GM21447 (cell line): ENCODE measurements around the gene RGMB.
"Not testable (repeated sequence)": the region's sequence is repeated elsewhere in the genome, so short reads cannot be mapped to it uniquely, and the experiment has no call there.

ENCODE experiments used
- ATAC-seq: cut with Tn5 transposase; IDR thresholded peaks from one replicate; pipeline ENCODE4 v1.9.1; 2021; ENCODE audit not compliant: unreplicated experiment

The RGMB gene

GRCh38 chr5:98773464-98774191 is at the start of gene RGMB:
RGMB (plus strand) TSS chr5:98773663; CDS start chr5:98774071, 408 bp downstream.
- ATAC-seq, result peak; percentile 86

- ATAC-seq, result no peak
These were observed 47.2 kb upstream of the RGMB start for GRCh38 chr5:98726258-98726657.

GRCh38 chr5:98727686-98728085 is 45.8 kb upstream of the RGMB start:
- ATAC-seq, result no peak

GRCh38 chr5:98734646-98735045 is 38.8 kb upstream of the RGMB start:
- ATAC-seq, result no peak

GRCh38 chr5:98735806-98736507 is 37.5 kb upstream of the RGMB start:
- ATAC-seq, result no peak

- ATAC-seq, result no peak
These were observed 36.7 kb upstream of the RGMB start for GRCh38 chr5:98736753-98737152.

- ATAC-seq, result not testable (repeated sequence)
These were observed 36.0 kb upstream of the RGMB start for GRCh38 chr5:98737441-98737840.

GRCh38 chr5:98738481-98739149 is 34.8 kb upstream of the RGMB start:
- not testable (repeated sequence) for ATAC-seq

GRCh38 chr5:98741926-98742325 is 31.5 kb upstream of the RGMB start:
- ATAC-seq, result no peak

- no peak for ATAC-seq
These were observed 30.9 kb upstream of the RGMB start for GRCh38 chr5:98742396-98743073.

GRCh38 chr5:98748259-98748658 is 25.2 kb upstream of the RGMB start:
- ATAC-seq, result not testable (repeated sequence)

GRCh38 chr5:98749046-98749445 is 24.4 kb upstream of the RGMB start:
- ATAC-seq, result no peak

- peak; percentile 82 for ATAC-seq
These were observed 22.8 kb upstream of the RGMB start for GRCh38 chr5:98750693-98751092.

- ATAC-seq, result not testable (repeated sequence)
These were observed 21.1 kb upstream of the RGMB start for GRCh38 chr5:98752331-98752730.

GRCh38 chr5:98752801-98753200 is 20.7 kb upstream of the RGMB start:
- not testable (repeated sequence) for ATAC-seq

- no peak for ATAC-seq
These were observed 20.0 kb upstream of the RGMB start for GRCh38 chr5:98753507-98753906.

GRCh38 chr5:98755406-98755805 is 18.1 kb upstream of the RGMB start:
- no peak for ATAC-seq

- no peak for ATAC-seq
These were observed 15.5 kb upstream of the RGMB start for GRCh38 chr5:98757978-98758377.

- no peak for ATAC-seq
These were observed 10.3 kb upstream of the RGMB start for GRCh38 chr5:98763001-98763630.

GRCh38 chr5:98765815-98766214 is 7.6 kb upstream of the RGMB start:
- no peak for ATAC-seq

GRCh38 chr5:98767581-98767980 is 5.9 kb upstream of the RGMB start:
- ATAC-seq, result no peak
